Measurements from ENCODE around the gene LAS1L. TPM values are rescaled to one million over a fixed set of nuclear protein-coding genes. Genes with fewer than 3 reads are reported as not detected.

Gene LAS1L
- total and polyA plus RNA-seq, 9 of the 15 experiments (the other 6 are each of a cell fraction or from before 2014, with no cell fraction given): 43.3 to 119 (median 86.4) TPM

GRCh38 chrX:65491620-65492019 lies 43.0 kb downstream of the LAS1L start (continued):
- no peak for TF ChIP-seq HNRNPH1 (optimal IDR thresholded peaks at IDR 0.05; ENCODE audit: low read depth, low read length)
- TF ChIP-seq CHD7 (IDR thresholded peaks at IDR 0.05; ENCODE audit: low read depth, low read length): no peak
- no peak for TF ChIP-seq HDAC8 (tag; IDR thresholded peaks at IDR 0.05)
